ENCODE results near the gene DHTKD1.
"Not testable (repeated sequence)": the region's sequence is repeated elsewhere in the genome, so short reads cannot be mapped to it uniquely, and the experiment has no call there.

The DHTKD1 gene

DNA sequence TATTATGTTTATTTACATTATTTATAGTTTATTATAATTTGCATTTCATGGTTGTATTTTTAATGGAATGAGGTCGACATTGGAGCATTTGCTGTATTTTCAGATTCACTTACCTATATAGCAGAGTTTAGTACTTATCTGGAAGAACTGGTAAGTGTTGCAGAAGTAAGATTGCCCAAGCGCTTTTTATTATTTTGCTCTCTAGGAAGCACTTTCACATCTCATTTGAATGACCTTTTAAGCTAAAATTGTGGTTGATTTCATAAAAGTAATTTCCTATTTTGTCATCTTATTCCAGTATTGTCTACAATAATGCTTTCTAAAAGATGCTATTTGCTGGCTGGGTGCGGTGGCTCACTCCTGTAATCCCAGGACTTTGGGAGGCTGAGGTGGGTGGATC lies 89.4 kb downstream of the DHTKD1 start:
- no peaks in the 10 kb centered on the region for H3K4me1 Mint-ChIP-seq
- no peaks in the 10 kb centered on the region for H3K27me3 Mint-ChIP-seq
- no peak overlapping the region for H3K27ac Mint-ChIP-seq
- no peak for ATAC-seq
- H3K4me3 Mint-ChIP-seq: no peak overlapping the region
- no peaks in the 10 kb centered on the region for H3K9me3 Mint-ChIP-seq
- peaks cover 58% of the 10 kb centered on the region for H3K36me3 Mint-ChIP-seq

GRCh38 chr10:12160664-12161063 lies 91.9 kb downstream of the DHTKD1 start:
- no peak for ATAC-seq
- Mint-ChIP-seq H3K36me3 (peaks cover 57% of the 10 kb centered on the region), H3K27ac (no peak overlapping the region), H3K4me3 (no peak overlapping the region), H3K4me1 (no peaks in the 10 kb centered on the region), H3K27me3 (no peaks in the 10 kb centered on the region), H3K9me3 (no peaks in the 10 kb centered on the region)

- Mint-ChIP-seq H3K36me3 (peaks cover 51% of the 10 kb centered on the region), H3K4me3 (no peak overlapping the region), H3K9me3 (no peaks in the 10 kb centered on the region), H3K4me1 (no peaks in the 10 kb centered on the region), H3K27ac (no peak overlapping the region), H3K27me3 (no peaks in the 10 kb centered on the region)
- no peak for ATAC-seq
Observed at GRCh38 chr10:12162927-12163326, 94.2 kb downstream of the DHTKD1 start.

GRCh38 chr10:12164085-12164484 lies 95.3 kb downstream of the DHTKD1 start:
- Mint-ChIP-seq H3K36me3 (peaks cover 55% of the 10 kb centered on the region), H3K27ac (peak overlapping the region; percentile 10)

DNA sequence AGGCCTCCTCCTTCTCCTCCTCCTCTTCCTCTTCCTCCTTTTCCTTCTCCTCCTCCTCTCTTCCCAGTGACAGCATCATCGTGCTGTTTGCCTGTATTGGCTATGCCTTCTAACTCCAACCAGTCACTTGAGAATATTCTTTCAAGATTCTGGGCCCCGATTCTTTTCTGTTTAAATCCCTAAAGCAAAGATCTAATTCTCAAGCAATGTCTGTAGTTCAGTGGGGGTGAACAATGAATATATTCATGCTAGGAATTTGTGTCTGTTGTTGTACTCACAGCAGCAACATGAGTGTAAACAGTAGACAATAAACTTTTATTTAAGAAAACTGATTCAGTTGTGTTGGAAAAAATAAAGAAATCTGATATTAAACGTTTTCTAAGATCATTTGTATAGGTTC lies 96.3 kb downstream of the DHTKD1 start:
- Mint-ChIP-seq H3K36me3 (peaks cover 61% of the 10 kb centered on the region), H3K27ac (peak overlapping the region; percentile 12), H3K9me3 (no peaks in the 10 kb centered on the region), H3K4me3 (no peak overlapping the region), H3K27me3 (no peaks in the 10 kb centered on the region), H3K4me1 (no peaks in the 10 kb centered on the region)
- no peak for ATAC-seq

More at GRCh38 chr10:12164085-12164484, 95.3 kb downstream of the DHTKD1 start:
- no peaks in the 10 kb centered on the region for H3K27me3 Mint-ChIP-seq
- no peak overlapping the region for H3K4me3 Mint-ChIP-seq
- no peak for ATAC-seq
- H3K9me3 Mint-ChIP-seq: no peaks in the 10 kb centered on the region
- H3K4me1 Mint-ChIP-seq: no peaks in the 10 kb centered on the region

DNA sequence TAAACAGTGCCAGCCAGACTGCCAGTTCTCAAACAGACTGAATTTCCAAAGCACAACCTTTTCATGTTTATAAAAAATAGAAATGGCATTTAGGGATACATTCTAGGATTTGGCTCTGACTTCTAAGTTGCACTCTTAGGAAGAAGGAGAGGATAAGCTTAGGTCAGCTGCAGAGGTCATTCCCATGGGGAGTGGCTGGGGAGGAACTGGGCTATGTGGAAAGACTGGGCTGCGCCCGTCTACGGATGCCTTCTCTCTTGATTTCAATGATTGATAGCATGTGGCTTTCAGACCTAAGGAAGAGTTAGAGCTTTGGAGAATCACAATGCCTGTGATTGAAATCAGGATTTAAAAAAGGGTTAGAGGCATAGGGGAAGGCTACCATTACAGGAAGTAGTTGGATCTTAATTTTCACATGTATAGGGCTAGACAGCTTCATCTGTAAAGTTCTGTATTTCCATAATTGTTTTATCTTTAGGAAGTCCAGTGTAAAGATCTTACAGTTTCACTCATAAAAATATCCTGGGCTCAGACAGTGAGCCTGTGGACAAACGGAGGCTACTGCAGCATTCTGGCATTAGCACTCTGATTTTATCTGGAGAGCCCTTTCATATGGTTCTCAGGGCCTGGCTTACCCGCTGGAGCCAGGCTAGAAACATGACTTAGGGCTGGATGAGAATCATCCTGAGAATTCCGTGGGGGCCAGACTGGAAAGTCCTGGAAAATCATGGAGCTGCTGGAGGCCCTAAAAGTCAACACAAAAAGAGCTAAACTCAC lies 97.4 kb downstream of the DHTKD1 start:
- Mint-ChIP-seq H3K4me1 (no peaks in the 10 kb centered on the region), H3K27me3 (no peaks in the 10 kb centered on the region), H3K4me3 (no peak overlapping the region), H3K27ac (no peak overlapping the region), H3K36me3 (peaks cover 71% of the 10 kb centered on the region), H3K9me3 (no peaks in the 10 kb centered on the region)
- ATAC-seq: no peak

GRCh38 chr10:12171512-12171911 lies 102.8 kb downstream of the DHTKD1 start:
- ATAC-seq: not testable (repeated sequence)
- H3K36me3 Mint-ChIP-seq: peaks cover 63% of the 10 kb centered on the region

More at GRCh38 chr10:12171512-12171911, 102.8 kb downstream of the DHTKD1 start:
- H3K4me3 Mint-ChIP-seq, H3K9me3 Mint-ChIP-seq, H3K27ac Mint-ChIP-seq, H3K27me3 Mint-ChIP-seq, H3K4me1 Mint-ChIP-seq: not testable (repeated sequence)

Measured in stimulated activated memory B cell treated with anti-CD40 and anti-IgM and Interleukin-4, amounts not matched to agents 10 μg/mL and 1 μg/mL and 100 μg/mL, for 72 hours (primary cell).